SU-DHL-6 (cell line): ENCODE results near the gene MLIP.
"Not testable (repeated sequence)": the region's sequence is repeated elsewhere in the genome, so short reads cannot be mapped to it uniquely, and the experiment has no call there.

Experiments
- H2AFZ ChIP-seq: fragments of 200-600 bp; sonication (generic); 2 replicates; pipeline ENCODE4 v1.6.1; 2014; ENCODE audit warnings: low read depth, mild to moderate bottlenecking, moderate library complexity, mixed read lengths, antibody characterized with exemption, low read length; ENCODE audit not compliant: severe bottlenecking
- H3F3A ChIP-seq: fragments of 200-600 bp; shearing (Covaris generic); 2 replicates; pipeline ENCODE4 v1.6.0; 2016; ENCODE audit warnings: antibody characterized with exemption, mild to moderate bottlenecking; ENCODE audit not compliant: insufficient read depth
- H3K27ac ChIP-seq: fragments of 200-600 bp; sonication (generic); 2 replicates; pipeline ENCODE4 v1.5.1; 2016; ENCODE audit warnings: low read depth, mild to moderate bottlenecking, low read length, moderate library complexity, mixed read lengths
- H3K27me3 ChIP-seq: fragments of 200-600 bp; sonication (generic), shearing (Covaris generic); 2 replicates; pipeline ENCODE4 v1.6.0; 2014; ENCODE audit warnings: mild to moderate bottlenecking, low read length
- H3K36me3 ChIP-seq: fragments of 200-600 bp; sonication (generic); 2 replicates; pipeline ENCODE4 v1.6.1; 2014; ENCODE audit warnings: mild to moderate bottlenecking, low read length, mixed read lengths
- H3K4me2 ChIP-seq: fragments of 300-600, 200-600 bp; shearing (Covaris generic), sonication (generic); 2 replicates; pipeline ENCODE4 v1.6.0; 2014; ENCODE audit warnings: low read length, low read depth, mild to moderate bottlenecking; ENCODE audit not compliant: poor library complexity, severe bottlenecking
- H3K4me3 ChIP-seq: fragments of 200-600 bp; sonication (generic); 2 replicates; pipeline ENCODE4 v1.5.1; 2014; ENCODE audit warnings: antibody characterized with exemption, low read length, mild to moderate bottlenecking, mixed read lengths; ENCODE audit not compliant: insufficient read depth, poor library complexity, severe bottlenecking
- H3K79me2 ChIP-seq: fragments of 200-600 bp; sonication (generic); 2 replicates; pipeline ENCODE4 v1.6.1; 2014; ENCODE audit warnings: mild to moderate bottlenecking, low read length, moderate library complexity; ENCODE audit not compliant: insufficient read depth
- H3K9ac ChIP-seq: fragments of 200-600 bp; sonication (generic); 2 replicates; pipeline ENCODE4 v1.7.0; 2014; ENCODE audit warnings: mild to moderate bottlenecking, low read length
- H3K9me2 ChIP-seq: fragments of 200-600 bp; sonication (generic); replicated peaks from 2 replicates; pipeline ENCODE4 v1.6.1; 2014; ENCODE audit warnings: low read length; ENCODE audit not compliant: insufficient read depth
- H3K9me3 ChIP-seq: fragments of 200-600 bp; sonication (generic); 2 replicates; pipeline ENCODE4 v1.6.1; 2014; ENCODE audit warnings: low read length, mixed read lengths; ENCODE audit not compliant: insufficient read depth
- H4K20me1 ChIP-seq: fragments of 200-600 bp; sonication (generic); 2 replicates; pipeline ENCODE4 v1.6.1; 2014; ENCODE audit warnings: low read depth, mild to moderate bottlenecking, antibody characterized with exemption, low read length, moderate library complexity, mixed read lengths
- EZH2phosphoT487 ChIP-seq: fragments of 200-600 bp; sonication (generic), shearing (Covaris generic); conservative IDR thresholded peaks from 2 replicates; pipeline ENCODE4 v1.6.1; 2018; ENCODE audit warnings: mild to moderate bottlenecking, antibody characterized with exemption, low read length, moderate library complexity, mixed read lengths
- TF ChIP-seq, protein P1 (sequence below): fragments of 200-600 bp; sonication (generic); IDR thresholded peaks from one replicate; pipeline ENCODE4 v1.5.1; 2017; ENCODE audit warnings: antibody characterized with exemption, mild to moderate bottlenecking, low read length, moderate library complexity; ENCODE audit not compliant: insufficient read depth, poor library complexity, severe bottlenecking

The MLIP gene

DNA sequence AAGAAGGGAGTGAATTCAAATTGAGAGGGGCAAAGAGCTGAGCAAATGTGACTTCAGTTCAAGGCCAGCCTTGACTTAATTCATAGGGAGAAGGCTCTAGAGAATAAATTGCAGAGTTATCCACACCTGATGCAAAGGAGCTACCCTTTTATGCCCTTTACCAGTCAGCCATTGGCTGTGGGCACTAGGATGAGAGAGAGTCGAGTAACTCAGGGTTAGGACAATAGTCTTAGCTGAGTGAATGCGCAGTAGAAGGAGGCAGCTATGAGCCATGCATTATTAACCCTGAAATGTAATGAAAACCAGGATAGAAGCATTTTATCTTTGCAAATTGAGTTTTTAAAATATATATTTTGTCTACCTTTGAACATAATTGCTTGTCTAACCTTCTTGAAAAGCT lies 134.0 kb downstream of the MLIP start:
- Histone ChIP-seq H3K9me3 (no peaks in the 10 kb centered on the region), H3K79me2 (no peaks in the 10 kb centered on the region), H3K27ac (no peak overlapping the region), H2AFZ (no peak overlapping the region), H3K4me2 (no peak overlapping the region), H3K9ac (no peak overlapping the region), H3K9me2 (no peaks in the 10 kb centered on the region), H3K4me3 (no peak overlapping the region), H4K20me1 (no peaks in the 10 kb centered on the region), H3F3A (no peaks in the 10 kb centered on the region), H3K36me3 (no peaks in the 10 kb centered on the region), H3K27me3 (no peaks in the 10 kb centered on the region)
- TF ChIP-seq, protein P1, sequence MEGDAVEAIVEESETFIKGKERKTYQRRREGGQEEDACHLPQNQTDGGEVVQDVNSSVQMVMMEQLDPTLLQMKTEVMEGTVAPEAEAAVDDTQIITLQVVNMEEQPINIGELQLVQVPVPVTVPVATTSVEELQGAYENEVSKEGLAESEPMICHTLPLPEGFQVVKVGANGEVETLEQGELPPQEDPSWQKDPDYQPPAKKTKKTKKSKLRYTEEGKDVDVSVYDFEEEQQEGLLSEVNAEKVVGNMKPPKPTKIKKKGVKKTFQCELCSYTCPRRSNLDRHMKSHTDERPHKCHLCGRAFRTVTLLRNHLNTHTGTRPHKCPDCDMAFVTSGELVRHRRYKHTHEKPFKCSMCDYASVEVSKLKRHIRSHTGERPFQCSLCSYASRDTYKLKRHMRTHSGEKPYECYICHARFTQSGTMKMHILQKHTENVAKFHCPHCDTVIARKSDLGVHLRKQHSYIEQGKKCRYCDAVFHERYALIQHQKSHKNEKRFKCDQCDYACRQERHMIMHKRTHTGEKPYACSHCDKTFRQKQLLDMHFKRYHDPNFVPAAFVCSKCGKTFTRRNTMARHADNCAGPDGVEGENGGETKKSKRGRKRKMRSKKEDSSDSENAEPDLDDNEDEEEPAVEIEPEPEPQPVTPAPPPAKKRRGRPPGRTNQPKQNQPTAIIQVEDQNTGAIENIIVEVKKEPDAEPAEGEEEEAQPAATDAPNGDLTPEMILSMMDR = no peak
- TF ChIP-seq EZH2phosphoT487 = no peak

DNA sequence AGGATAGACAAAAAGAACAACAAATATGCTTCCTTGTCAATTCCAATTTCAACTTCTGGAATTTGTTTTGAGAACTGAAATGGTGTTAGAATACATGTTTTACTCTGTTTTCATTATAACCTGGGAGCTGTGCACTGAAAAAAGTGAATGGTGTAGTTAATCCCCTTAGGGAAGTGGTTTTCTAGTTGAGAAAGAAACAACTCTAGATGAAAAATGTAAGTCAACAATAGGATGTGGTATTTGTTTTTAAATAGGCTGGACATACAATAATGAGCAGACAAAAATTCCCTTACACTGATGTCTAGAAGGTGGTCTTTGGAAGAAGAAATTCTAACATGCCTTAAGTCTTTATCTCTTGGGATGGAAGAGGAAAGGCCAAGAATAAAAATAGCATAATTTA lies 137.1 kb downstream of the MLIP start:
- no peak for TF ChIP-seq EZH2phosphoT487
- Histone ChIP-seq H3K9me2 (no peaks in the 10 kb centered on the region), H3K27me3 (no peaks in the 10 kb centered on the region), H3K27ac (no peak overlapping the region), H3K4me2 (no peak overlapping the region), H3K9me3 (no peaks in the 10 kb centered on the region), H2AFZ (no peak overlapping the region), H4K20me1 (no peaks in the 10 kb centered on the region), H3F3A (no peaks in the 10 kb centered on the region), H3K9ac (no peak overlapping the region), H3K36me3 (no peaks in the 10 kb centered on the region), H3K79me2 (no peaks in the 10 kb centered on the region), H3K4me3 (no peak overlapping the region)

DNA sequence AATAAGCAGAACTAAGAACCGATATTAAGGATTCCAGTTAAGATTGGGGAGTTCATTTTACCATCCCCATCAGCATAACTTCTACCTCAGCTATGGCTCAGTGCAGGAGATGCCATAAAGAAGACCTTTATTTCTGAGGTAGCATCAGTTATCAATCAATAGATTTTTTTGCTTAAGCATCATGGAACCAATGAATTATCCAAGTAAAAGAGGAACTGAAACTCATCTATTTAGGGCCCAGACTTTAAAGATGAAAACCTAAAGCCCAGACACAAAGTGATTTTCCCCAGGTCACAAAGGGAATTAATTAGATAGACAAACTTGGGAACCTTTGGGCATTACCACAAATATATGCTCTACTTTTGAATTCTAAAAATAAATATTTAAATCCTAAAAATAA lies 137.8 kb downstream of the MLIP start:
- no peak overlapping the region for H3K27ac ChIP-seq
- H3K36me3 ChIP-seq = no peaks in the 10 kb centered on the region
- no peaks in the 10 kb centered on the region for H3F3A ChIP-seq
- H3K4me2 ChIP-seq = no peak overlapping the region
- 0 out of 2 replicates have a peak, but pooled peaks cover 5% of the 10 kb centered on the region for H3K27me3 ChIP-seq
- H3K9ac ChIP-seq = no peak overlapping the region
- H4K20me1 ChIP-seq = no peaks in the 10 kb centered on the region
- TF ChIP-seq EZH2phosphoT487 = no peak
- TF ChIP-seq, protein P1 = no peak
- no peaks in the 10 kb centered on the region for H3K9me3 ChIP-seq
- H3K79me2 ChIP-seq = no peaks in the 10 kb centered on the region
- no peak overlapping the region for H2AFZ ChIP-seq
- H3K9me2 ChIP-seq = no peaks in the 10 kb centered on the region
- no peak overlapping the region for H3K4me3 ChIP-seq

DNA sequence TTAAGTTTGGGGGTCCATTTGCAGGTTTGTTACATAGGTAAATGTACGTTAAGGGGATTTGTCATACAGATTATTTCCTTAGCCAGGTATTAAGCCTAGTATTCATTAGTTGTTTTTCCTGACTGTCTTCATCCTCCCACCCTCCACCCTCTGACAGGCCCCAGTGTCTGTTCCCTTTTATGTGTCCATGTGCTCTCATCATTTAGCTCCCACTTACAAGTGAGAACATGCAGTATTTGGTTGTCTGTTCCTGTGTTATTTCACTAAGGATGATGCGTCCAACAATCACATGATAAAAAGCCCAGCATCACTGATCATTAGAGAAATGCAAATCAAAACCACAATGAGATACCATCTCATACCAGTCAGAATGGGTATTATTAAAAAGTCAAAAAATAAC lies 138.6 kb downstream of the MLIP start:
- H3K4me3 ChIP-seq, H2AFZ ChIP-seq, H3K4me2 ChIP-seq, H3K9me2 ChIP-seq, H3K27me3 ChIP-seq, H3K79me2 ChIP-seq, H3K27ac ChIP-seq, H3K9ac ChIP-seq, H3K36me3 ChIP-seq, H3K9me3 ChIP-seq, H3F3A ChIP-seq, H4K20me1 ChIP-seq: not testable (repeated sequence)
